8988T (cell line): Measurements from ENCODE around the gene SFRP5.

ENCODE experiments used
- DNase-seq: peaks from one replicate; pipeline ENCODE4 v3.0.0; 2011

SFRP5 gene, protein sequence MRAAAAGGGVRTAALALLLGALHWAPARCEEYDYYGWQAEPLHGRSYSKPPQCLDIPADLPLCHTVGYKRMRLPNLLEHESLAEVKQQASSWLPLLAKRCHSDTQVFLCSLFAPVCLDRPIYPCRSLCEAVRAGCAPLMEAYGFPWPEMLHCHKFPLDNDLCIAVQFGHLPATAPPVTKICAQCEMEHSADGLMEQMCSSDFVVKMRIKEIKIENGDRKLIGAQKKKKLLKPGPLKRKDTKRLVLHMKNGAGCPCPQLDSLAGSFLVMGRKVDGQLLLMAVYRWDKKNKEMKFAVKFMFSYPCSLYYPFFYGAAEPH

DNA sequence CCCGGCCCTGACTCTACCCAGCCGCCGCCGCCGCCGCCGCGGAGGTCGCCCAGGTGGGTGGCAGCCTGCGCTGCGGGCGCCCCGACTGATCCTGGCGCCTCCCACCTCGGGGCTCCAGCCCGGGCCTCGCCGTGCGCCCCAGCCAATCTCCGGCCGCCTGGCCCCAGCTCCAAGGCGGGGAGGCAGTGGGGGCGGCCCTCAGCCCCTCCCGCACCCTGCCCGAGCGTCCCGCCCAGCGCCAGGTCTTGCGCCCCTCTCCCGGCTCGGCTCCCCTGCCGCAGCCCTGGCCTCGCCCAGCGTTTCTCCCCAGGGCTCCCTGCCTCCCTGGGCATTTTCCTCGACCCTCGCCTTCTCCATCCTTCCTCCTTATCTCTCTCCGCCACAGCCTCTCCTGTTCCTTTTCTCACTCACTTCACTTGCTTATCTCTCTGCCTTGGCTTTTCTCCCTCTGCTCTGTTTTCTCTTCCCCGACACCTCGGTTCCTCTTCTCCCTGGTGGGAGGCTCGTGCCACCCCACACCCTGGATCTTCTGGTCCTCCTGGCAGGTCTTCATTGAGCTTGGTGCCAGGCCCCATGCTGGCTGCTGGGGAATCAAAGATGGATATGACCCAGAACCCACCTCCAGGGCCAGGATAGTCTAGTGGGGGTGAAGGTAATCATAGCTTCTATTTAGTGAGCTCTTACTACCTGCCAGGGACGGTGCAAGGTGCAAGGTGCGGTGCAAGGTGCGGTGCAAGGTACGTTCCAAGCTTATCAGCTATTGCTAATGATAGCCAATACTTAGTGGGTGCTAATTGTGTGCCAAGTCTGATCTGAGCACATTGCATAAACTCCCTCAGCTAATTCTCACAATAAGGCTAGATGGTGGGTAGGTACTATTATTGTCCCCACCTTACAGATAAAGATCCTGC, at the start of gene SFRP5:
Gene SFRP5, minus strand, starts transcription at position 87 of the 911 bp plus-strand sequence. CDS start 166 bp downstream, outside the sequence.
- DNase-seq = no peak

DNA sequence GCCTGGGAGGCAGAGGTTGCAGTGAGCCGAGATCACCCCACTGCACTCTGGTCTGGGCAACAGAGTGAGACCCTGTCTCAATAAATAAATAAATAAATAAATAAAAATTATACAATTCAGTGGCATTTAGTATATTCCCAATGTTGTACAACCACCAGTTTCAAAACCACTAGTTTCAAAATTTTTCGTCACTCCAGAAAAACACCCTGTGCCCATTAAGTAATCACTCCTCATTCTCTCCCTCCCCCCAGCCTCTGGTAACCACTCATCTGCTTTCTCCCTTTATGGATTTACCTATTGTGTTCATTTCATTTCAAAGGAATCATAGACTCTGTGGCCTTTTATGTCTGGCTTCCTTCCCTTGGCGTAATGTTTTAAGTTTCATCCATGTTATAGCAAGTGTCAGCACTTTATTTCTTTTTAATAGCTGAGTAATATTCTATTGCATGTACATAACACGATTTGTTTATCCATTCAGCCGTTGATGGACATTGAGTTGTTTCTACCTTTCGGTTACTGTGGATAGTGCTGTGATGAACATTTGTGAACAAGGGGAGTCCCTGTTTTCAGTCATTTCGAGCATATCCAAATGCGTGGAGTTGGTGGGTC, 48.4 kb upstream of the SFRP5 start:
- DNase-seq = no peak

DNA sequence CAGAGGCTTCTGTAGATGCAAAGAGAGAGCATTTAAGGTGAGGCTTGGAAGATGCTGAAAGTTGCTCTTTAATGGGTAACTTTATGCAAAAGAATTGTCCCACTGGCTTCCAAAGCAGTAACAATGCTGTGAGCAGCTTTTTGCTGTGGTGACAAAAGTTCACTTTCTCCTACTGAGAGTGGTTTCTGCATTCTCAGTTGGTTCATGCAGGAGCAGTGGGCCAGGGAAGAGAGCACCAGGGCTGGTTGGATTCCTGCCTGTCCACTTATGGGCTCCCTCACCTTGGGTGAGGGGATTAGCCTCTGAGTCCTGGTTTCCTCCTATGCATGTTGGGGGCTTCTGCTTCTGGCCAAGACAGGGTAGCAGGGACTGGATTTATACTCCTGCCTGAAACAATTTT, 46.8 kb upstream of the SFRP5 start:
- DNase-seq = no peak

DNA sequence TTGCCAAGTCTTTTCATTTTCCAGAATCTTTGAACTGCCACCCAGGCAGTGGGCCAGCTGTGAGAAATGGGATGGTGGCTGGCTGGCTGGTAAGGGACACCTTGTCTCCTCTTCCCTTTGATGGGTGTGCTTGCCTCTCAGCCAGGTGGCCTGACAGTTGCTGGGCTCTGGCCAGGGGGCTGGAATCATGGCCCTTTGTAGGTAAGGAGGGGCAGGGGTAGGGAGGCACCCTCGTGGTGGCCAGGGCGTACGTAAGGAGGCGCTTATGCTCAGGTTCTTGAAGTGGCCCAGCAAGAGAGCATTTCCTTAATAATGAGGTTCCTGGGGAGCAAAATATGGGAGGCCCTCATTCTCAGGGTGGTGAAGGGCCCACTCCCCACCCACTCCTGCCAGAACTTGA, 44.8 kb upstream of the SFRP5 start:
- no peak for DNase-seq

DNA sequence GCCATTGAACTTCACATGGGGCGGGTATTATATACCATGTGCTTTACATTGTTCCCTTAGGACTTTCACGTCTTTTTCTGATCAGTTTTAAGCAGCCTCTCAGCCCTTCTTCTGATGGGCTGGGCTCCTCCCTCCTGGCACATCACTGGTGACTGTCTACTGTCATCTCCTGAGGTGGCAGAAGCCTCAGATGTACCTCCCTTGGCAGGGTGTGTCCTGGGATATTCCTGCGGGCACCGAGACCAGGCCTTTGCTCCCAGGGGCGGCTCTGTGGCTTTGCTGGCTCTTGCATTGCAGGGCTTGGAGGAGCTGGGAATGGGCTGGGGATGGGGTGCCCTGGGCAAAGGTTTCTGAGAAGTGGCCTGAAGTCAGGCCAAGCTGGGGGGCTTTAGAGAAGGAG, 43.2 kb upstream of the SFRP5 start:
- no peak for DNase-seq

DNA sequence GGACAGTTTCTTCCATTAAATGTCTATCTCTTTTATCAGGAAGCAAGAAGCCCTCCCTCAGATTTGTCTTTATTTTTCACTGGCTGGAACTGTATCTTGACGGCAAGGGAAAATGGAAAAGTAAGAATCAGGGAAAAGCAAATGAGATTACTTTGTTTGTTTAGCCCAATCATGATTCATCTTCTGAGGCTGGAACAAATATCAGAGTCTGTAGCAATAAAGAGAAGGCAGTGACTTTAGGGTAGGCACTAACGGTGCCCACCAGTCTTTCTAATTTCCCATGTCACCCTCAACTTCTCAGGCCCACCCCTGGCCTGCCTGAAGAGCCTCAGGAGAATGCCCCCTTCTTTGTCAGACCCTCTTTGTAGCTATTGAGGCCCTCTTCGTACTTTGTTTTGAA, 41.5 kb upstream of the SFRP5 start:
- DNase-seq = no peak

DNA sequence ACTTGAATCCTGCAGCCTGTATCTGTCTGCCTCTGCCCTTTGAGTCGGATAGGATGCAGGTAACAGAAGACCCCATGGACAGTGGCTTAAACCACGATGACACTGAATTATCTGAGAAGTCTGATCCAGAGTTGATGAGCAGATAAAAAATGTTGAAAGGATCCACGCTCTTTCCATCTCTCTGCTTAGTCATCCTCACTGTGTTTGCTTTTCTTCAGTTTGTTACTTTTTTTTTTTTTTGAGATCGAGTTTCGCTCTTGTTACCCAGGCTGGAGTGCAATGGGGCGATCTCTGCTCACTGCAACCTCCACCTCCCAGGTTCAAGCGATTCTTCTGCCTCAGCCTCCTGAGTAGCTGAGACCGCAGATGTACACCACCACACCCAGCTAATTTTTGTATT, 40.9 kb upstream of the SFRP5 start:
- DNase-seq = no peak

DNA sequence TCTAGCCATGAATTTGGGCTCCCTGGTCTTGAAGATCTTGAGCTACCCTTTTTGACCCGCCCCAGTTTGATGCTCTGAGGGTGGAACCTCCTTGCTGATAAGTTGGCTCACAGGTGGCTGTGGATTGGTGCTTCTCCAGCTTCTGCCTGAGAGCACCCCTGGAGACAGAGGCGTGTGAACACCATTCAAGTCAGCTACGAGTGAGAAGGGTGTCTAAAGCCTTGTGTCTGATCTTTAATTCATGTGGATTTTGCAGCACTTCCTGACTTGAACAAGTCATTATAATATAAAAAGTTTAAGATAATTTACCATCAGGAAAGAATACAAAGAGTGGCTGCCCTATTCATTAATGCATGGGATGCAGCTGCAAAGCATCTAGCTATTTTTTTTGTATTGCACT, 40.2 kb upstream of the SFRP5 start:
- DNase-seq = no peak

DNA sequence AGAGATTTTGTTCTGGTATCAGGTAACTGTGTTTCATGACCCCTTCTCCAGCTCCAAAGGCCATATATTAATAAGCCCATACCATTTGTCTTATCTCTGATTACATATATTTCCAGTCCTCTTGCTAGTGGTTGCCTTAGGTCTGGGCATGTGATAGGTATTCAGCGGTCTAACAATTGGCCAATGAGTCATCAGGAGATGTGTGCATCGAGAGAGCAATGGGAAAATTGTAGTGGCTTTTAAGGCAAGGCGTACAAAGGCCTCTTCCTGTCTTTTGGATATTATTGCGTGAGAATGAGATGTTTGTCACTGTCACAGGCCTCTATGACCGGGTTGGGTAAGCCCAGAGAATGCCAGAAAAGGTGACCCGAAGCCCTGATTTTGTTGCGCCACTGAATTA, 38.6 kb upstream of the SFRP5 start:
- DNase-seq = no peak

DNA sequence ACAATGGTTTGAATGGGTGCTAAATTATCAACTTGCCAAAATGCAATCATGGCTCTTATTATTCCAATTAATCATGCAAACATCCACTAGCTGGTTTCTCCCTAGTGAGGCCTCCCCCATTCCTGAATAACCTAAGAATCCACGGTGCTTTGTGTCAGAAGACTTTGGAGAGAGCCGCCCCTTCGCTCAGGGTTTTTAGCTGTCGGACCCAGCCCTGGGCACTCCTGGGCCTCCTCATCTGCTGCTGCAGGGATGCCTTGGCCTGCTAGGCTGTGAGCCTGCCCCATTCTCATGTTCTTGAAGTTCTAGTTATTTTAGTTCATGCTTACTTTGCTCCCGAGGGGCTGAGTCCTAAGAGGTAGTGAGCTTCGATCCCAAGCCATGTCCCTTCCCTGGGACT, 34.1 kb upstream of the SFRP5 start:
- no peak for DNase-seq

DNA sequence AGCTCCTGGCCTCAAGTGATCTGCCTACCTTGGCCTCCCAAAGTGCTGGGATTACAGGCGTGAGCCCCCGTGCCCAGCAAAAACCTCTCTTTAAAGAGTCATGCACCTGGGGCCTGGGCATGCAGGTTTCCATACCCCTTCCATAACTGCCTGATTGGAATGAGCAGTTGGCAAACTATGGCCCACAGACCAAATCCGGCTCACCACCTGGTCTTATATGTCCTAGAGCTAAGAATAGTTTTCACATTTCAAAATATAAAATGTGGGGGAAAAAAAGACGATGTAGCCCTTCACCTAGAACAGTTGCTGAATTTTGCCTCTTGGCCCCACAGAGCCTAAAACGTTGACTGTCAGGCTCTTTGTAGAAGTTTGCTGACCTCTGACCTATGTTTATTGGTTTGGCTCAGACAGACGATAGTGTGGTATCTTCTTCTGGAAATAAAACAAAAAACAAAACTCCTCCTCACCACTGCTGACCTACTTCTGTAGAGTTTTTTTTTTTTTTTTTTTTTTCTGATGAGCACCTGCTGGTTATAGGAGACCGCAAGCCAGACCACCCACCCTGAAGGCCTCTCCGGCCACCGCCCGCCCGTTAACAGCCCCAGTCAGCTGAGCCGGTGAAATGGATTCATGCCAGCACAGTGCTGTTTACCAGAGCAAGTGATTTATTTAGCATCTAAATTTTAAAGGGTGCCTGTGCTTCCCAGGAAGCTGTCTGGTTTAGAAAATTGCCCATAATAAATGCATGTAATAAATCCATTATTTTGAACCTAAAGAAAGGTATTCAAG, 33.5 kb upstream of the SFRP5 start:
- DNase-seq = no peak

DNA sequence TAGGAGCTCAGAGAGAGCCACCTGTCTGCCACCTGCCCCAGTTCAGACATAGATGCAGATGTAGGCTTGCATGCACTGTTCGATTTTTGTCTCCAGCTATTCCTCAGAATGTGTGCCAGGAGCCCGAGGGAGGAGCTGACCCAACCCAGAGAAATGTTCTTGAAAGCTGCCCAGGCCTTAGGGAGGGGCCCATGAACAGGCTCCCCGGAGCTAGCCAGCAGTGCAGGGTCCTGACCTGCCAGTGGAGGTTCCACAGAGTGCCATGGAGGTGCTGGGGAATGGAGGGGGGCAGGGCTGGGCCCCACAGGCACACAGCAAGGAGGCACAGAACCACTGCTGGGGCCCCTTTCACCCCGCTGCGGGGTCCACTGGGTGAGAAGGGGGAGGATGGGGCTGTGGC, 29.6 kb upstream of the SFRP5 start:
- DNase-seq = no peak

DNA sequence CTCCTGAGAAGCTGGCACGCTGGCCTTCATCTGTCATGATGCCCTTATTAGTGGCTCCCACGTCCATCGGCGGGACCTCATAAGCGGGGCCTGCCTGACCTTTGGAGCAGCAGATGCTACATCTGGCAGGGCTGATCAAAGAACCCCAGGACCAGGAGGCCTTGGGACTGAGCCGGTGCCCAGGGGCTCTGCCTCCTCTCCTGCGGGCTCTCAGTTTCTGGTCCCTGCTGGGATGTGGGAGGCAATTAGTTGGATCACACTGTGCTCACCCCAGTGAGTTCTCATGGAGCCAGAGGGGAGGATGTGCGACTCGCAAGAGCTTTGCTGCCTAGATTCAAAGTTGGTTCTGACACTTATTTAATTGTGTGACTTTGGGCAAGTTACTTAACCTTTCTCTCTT, 28.7 kb upstream of the SFRP5 start:
- no peak for DNase-seq

DNA sequence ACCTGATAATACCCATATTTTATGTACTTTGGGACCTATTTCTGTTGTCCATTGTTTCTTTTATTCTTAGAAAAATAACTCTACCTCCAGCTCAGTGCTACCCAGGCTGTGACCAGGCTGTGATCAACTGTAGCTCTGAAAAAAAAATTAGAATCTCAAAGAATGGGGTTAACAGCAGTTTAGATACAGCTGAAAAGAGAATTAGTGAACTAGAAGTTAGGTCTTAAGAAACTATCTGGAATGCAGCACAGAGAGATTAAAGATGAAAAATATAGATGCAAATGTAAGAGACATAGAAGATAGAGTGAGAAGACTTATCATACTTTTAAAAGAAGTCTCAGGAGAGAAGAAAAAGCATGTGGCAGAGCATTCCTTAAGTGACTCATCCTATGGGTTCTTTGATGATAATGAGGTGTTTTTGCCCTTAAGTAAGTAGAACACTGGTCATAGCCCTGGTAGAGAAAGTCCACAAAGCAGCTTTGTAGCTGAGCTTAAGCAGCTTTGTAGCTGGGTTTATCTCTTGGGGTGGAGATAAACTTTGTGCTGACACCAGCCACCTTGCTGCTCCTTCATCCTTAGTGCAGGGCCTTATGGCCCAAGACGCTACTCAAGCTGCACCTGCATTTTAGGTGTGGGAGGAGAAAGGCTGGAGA, 27.3 kb upstream of the SFRP5 start:
- DNase-seq = no peak

DNA sequence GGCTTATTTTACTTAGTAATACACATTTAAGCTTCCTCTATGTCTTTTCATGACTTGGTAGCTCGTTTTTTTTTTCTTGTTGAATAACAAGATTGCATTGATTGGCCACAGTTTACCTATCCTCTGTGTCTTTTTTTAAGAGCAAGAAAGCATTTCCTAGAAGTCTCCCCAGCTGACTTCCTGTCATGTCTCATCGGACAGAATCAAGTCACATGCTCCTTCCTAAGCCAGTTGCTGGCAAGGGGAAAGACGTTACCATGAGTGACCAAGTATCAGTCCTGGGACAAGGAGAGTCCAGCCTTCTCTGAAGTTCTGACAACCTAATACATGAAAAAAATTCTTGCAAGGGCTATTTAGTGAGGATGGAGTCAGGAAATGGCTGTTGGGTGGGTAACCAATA, 24.9 kb upstream of the SFRP5 start:
- no peak for DNase-seq

DNA sequence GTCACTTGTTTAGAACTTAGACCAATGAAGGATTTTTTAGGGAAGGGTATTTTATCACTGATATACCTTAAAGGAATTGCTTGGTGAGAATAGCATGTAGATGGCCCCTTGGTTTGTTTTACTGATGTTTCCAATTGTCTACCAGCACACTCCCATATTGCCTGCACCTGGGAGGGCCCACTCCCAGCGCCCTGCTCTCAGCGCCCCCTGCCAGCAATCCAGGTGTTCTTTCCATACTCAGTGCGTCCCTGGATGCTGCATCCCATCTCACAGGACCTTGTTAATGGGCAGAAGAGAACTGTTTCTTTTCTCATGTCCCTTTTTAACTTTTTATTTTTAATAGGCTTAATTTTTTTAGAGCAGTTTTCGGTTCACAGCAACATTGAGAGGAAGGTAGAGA, 24.1 kb upstream of the SFRP5 start:
- no peak for DNase-seq

DNA sequence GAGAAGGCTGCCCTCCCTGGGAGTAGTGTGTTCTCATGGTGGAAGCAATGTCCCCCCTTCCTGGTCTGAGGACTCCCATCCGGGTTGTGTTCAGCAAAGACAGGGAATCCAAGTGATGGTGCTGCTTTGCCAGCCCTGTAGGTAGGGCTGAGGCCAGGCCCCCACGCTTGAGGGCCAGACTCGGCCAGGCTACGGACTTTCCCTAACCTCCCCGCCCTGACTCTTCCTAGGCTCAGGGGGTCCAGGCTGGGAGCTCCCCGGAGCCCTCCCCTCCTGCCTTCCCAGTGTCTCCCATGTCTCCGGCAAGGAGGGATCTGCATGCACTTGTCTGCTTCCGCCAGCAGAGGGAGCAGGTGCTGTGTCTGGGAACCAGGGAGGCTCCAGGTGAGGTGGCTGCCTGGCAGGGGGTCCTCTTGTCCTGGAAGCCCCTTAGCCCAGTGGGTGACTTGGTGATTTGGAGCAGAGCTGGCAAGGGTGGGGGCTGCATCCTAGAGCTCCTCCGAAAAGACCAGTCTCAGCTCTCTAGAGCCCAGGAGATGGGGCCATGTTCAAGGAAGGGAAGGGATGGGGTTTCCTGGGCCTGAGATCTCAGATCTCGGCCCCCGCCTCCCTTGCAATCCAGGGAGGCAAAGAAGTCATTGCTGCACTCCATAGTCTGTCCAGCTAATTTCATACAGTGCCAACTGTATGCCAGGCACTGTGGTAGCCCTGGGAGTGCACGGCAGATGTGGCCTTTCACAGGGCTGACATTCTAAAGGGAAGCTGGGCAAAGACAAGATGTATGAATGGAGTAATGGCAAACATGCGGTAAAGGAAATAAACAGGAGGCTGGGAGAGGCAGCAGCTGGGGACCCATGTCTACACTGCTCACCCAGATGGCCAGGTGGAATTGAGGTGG, 20.3 kb upstream of the SFRP5 start:
- peak; percentile 83 for DNase-seq

DNA sequence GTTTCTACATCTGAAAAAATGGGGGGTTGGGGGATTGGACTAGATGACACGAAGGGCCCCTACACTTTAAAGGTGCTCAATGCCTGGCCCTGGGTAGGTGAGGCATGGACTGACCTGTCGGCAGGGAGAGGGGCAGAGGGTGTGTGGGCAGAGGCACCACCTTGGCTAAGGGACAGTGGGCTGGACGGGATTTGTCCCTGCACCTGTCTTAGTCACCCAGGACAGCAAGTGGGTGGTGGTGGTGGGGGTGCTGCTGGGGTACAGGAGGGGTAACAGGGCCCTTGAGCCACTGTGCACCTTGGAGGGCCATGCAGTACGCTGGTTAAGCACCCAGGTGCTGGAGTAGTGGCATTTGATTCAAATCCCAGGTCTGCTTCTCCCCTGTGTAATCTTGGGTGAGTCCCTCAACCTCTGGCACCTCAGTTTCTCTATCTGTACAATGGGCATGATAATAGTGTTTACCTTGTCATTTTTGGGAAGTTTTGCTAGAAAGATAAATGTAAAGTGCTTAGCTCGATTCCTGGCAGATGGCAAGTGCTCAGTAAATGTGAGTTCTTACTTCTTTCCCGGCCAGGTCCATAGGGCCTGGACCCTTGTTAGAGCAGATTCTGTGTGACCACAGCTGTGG, 18.1 kb upstream of the SFRP5 start:
- DNase-seq = no peak

DNA sequence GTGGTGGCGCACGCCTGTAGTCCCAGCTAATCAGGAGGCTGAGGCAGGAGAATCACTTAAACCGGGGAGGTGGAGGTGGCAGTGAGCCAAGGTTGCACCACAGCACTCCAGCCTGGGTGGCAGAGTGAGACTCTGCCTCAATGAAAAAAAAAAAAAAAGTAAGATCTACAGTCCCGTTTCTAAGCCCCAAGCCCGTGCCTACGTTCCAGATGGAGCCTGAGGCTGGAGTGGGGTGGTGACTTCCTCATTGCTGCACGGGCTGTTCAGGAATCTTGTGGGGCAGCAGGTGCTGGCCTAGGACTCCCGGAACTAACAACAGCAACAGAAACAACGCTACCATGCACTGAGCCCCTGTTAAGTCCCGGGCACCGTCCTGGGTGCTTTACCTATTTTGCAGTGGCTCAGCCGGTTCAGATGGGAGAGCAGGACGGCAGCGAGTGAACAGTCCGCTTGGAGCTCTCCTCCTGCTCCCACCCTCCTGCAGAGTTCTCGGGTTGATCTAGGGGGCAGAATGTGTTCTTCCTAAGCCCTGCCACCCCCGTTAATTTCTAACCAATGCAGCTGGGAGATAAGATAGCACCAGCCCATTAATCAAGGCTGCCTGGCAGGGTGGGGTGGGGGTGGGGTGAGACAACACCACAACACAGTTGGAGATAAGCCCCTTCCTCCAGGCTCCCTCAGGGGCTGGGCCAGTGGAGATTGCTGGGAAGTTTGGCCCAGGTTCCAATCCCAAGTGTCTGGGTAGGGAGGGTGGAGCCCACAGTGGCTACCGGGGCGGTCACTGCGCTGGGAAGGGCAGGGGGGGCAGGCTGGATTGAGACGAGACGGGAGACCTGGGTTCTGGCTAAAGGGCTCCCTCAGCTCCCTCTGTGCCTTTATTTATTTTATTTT, 17.0 kb upstream of the SFRP5 start:
- no peak for DNase-seq

DNA sequence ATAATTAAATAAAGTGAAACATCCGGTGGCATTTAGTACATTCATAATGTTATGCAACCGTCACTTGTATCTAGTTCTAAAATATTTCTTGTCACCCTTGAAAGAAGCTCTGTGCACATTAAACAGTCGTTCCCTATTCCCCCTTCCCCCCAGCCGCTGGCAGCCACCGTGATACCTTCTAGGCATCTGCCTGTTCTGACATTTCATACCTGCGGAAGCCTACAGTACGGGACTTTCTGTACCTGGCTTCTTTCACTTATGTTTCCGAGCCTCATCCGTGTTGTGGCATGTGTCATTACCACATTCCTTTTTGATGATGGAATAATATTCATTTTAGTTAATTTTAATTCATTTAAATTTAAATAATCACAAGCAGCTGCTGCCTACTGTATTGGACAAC, 13.9 kb upstream of the SFRP5 start:
- no peak for DNase-seq
